GM06990 (cell line): Measurements from ENCODE around the gene CPNE4.

ENCODE experiments used
- DNase-seq: peaks from one replicate; pipeline ENCODE4 v3.0.0-alpha.2; 2011; ENCODE audit not compliant: insufficient read length; ENCODE audit errors: extremely low read depth
- H3K27me3 ChIP-seq: replicated peaks from 2 replicates; pipeline ENCODE4 v1.6.0; 2011; ENCODE audit warnings: low read length; ENCODE audit not compliant: control insufficient read depth, insufficient read depth
- H3K36me3 ChIP-seq: 2 replicates; pipeline ENCODE4 v1.5.1; 2011; ENCODE audit warnings: low read length; ENCODE audit not compliant: control insufficient read depth, insufficient read depth
- H3K4me3 ChIP-seq: replicated peaks from 2 replicates; pipeline ENCODE4 v1.5.1; 2011; ENCODE audit warnings: low read depth, mild to moderate bottlenecking, control low read depth, low read length
- TF ChIP-seq, protein P1 (sequence below): IDR thresholded peaks from 2 replicates; pipeline ENCODE4 v1.5.1; 2011; ENCODE audit warnings: low read length, control low read depth, mild to moderate bottlenecking, inconsistent platforms; ENCODE audit not compliant: insufficient read depth, poor library complexity, severe bottlenecking

Gene CPNE4

DNA sequence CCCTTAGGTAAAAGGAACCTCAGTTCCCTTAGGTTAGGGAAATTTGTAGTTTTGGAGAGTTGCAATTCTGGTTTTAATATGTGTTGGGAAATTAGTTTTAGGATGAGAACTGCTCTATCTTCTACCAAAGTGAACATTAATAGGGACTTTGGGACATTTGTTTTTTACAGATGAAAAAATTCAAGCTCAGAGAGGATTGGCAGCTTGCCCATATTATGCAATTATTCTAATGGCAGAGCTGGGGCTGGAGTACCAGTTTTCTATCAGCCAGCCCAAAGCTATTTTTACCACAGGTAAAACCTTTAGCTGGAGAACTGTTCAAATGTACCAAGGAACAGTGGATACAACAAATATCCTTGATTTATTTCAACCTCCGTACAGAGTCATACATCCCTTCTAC lies 127.0 kb downstream of the CPNE4 start:
- H3K36me3 ChIP-seq, result no peaks in the 10 kb centered on the region
- DNase-seq, result no peak
- no peak overlapping the region for H3K4me3 ChIP-seq
- TF ChIP-seq, protein P1, sequence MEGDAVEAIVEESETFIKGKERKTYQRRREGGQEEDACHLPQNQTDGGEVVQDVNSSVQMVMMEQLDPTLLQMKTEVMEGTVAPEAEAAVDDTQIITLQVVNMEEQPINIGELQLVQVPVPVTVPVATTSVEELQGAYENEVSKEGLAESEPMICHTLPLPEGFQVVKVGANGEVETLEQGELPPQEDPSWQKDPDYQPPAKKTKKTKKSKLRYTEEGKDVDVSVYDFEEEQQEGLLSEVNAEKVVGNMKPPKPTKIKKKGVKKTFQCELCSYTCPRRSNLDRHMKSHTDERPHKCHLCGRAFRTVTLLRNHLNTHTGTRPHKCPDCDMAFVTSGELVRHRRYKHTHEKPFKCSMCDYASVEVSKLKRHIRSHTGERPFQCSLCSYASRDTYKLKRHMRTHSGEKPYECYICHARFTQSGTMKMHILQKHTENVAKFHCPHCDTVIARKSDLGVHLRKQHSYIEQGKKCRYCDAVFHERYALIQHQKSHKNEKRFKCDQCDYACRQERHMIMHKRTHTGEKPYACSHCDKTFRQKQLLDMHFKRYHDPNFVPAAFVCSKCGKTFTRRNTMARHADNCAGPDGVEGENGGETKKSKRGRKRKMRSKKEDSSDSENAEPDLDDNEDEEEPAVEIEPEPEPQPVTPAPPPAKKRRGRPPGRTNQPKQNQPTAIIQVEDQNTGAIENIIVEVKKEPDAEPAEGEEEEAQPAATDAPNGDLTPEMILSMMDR, result no peak
- H3K27me3 ChIP-seq, result no peaks in the 10 kb centered on the region

DNA sequence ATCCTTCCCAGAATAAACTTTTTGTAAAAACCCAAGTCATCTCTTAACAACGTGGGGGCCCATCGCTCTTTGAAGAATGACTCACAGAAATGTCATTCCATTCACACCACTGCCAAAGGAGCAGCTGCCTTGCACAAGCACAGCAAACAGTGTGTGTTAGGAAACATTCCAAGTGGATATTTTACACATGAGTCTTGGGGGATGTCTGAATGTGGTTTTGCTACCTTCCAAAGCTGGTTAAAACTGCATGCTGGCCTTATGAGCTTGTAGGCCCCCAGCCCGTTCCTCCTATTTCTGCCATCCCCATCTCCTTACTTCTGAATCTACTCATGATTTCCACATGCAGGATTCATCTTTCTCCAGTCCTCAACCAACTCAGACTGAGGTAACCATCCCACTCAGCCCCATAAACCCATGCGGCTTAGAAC lies 130.8 kb downstream of the CPNE4 start:
- DNase-seq, result no peak
- TF ChIP-seq, protein P1, result no peak
- Histone ChIP-seq H3K4me3 (no peak overlapping the region), H3K36me3 (no peaks in the 10 kb centered on the region), H3K27me3 (no peaks in the 10 kb centered on the region)

DNA sequence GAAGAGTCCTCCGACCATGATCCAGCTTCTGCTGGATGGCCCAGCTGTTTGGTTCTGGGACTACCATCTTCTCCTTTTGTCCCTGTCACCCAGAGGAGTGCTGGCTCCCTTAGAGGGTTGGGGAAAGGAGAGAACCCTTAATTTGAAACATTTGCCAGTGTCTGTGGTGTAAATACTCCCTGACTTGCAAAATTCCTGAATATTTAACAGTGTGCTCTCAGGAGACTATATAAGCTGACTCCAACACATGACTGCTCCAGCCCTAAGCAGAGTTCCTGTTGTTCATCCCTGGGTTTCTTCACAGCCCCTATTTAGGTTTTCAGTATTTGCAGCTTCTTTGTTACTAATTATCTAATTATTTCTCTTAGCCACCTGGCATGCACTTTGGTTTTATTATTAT lies 133.1 kb downstream of the CPNE4 start:
- no peak for DNase-seq
- no peaks in the 10 kb centered on the region for H3K27me3 ChIP-seq
- TF ChIP-seq, protein P1, result no peak
- no peaks in the 10 kb centered on the region for H3K36me3 ChIP-seq
- H3K4me3 ChIP-seq, result no peak overlapping the region

DNA sequence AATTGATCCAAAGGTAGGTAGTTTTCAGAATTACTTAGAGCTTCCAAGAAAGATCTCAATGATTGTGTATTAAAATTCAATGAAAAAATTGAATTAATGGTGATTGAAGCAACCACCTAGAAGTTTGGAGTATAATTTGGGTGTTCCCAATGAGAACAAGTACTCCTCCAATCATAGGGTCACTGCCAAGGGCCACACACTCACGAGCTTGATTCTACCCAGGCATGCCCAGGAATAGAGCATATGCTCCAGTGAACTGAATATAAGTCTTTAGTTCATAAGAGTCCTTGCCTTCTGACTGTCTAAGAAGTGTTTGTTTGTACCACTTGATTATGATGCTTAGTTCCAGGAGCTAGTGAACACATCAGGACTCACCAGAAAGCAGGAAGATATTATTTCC lies 133.9 kb downstream of the CPNE4 start:
- no peaks in the 10 kb centered on the region for H3K27me3 ChIP-seq
- no peak overlapping the region for H3K4me3 ChIP-seq
- no peaks in the 10 kb centered on the region for H3K36me3 ChIP-seq
- no peak for DNase-seq
- TF ChIP-seq, protein P1, result no peak

DNA sequence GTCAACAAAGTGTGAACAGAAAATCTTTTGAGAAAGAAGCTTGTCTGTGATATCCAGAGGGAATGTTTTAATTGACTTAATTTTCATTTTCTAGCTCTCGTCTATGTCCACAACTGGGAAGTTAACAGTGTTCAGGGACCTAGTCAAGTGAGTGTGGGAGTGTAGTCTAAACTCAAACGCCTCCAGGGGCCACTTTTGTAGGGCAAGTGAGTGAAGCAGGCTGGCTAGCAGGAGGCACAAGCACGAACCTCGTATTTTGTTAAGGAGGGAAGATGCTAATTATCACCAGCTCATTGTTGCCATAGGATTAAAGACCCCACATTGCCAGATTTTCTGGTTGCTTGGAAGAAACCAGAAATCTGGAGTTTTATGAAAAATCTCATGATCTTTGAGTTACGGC lies 135.8 kb downstream of the CPNE4 start:
- H3K4me3 ChIP-seq, result no peak overlapping the region
- H3K27me3 ChIP-seq, result no peaks in the 10 kb centered on the region
- no peaks in the 10 kb centered on the region for H3K36me3 ChIP-seq
- DNase-seq, result no peak
- TF ChIP-seq, protein P1, result no peak

DNA sequence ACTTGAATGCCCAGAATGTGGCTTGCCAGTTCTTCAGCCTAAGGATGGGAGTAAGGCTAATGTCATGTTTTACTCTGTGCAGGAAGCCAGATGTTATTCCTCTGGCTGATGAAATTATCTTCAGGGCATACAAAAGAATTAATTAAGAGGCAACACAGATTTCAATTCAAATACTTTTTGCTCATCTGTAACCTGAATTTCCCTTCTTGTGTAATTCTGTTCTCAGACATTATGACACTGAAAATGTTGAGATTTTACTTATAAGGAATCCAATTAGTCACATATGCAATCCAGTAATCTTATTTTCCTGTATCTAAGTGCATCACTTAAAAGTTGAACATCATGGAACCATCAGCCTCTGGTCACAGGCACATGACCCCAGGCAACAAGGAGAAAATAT lies 136.5 kb downstream of the CPNE4 start:
- no peaks in the 10 kb centered on the region for H3K36me3 ChIP-seq
- DNase-seq, result no peak
- no peak overlapping the region for H3K4me3 ChIP-seq
- TF ChIP-seq, protein P1, result no peak
- H3K27me3 ChIP-seq, result no peaks in the 10 kb centered on the region
